Measurements from ENCODE around the gene TH.

- TF ChIP-seq CTCF (IDR thresholded peaks at IDR 0.05) (no peak), POLR2A (IDR thresholded peaks at IDR 0.05; ENCODE audit: low read depth) (no peak), POLR2AphosphoS5 (IDR thresholded peaks at IDR 0.05) (no peak)
Observed at GRCh38 chr11:2130881-2131352, 40.7 kb downstream of the TH start.
